CD4-positive, alpha-beta T cell treated with Interleukin-21 for 1 hour (primary cell): ENCODE measurements around the gene GXYLT2.
"Not testable (repeated sequence)": the region's sequence is repeated elsewhere in the genome, so short reads cannot be mapped to it uniquely, and the experiment has no call there.

ENCODE experiments used
- DNase-seq: peaks from one replicate; pipeline ENCODE4 v3.0.0-alpha.2; 2020

GXYLT2 gene

GRCh38 chr3:72894976-72895552 lies 7.2 kb downstream of the GXYLT2 start:
- DNase-seq, result no peak

- no peak for DNase-seq
These were observed 9.3 kb downstream of the GXYLT2 start for GRCh38 chr3:72896996-72897757.

- no peak for DNase-seq
These were observed 9.8 kb downstream of the GXYLT2 start for GRCh38 chr3:72897758-72898007.

- DNase-seq, result no peak
These were observed 11.5 kb downstream of the GXYLT2 start for GRCh38 chr3:72899349-72899765.

- DNase-seq, result no peak
These were observed 12.2 kb downstream of the GXYLT2 start for GRCh38 chr3:72900048-72900447.

GRCh38 chr3:72901840-72902239 lies 14.0 kb downstream of the GXYLT2 start:
- DNase-seq, result no peak

- DNase-seq, result no peak
These were observed 15.2 kb downstream of the GXYLT2 start for GRCh38 chr3:72903004-72903403.

GRCh38 chr3:72904163-72904562 lies 16.3 kb downstream of the GXYLT2 start:
- no peak for DNase-seq

GRCh38 chr3:72906154-72906553 lies 18.3 kb downstream of the GXYLT2 start:
- no peak for DNase-seq

GRCh38 chr3:72907131-72907711 lies 19.4 kb downstream of the GXYLT2 start:
- DNase-seq, result no peak

- DNase-seq, result no peak
These were observed 20.1 kb downstream of the GXYLT2 start for GRCh38 chr3:72907731-72908620.

- DNase-seq, result no peak
These were observed 21.7 kb downstream of the GXYLT2 start for GRCh38 chr3:72909591-72909990.

- no peak for DNase-seq
These were observed 24.7 kb downstream of the GXYLT2 start for GRCh38 chr3:72912532-72912931.

- no peak for DNase-seq
These were observed 26.5 kb downstream of the GXYLT2 start for GRCh38 chr3:72914383-72914782.

GRCh38 chr3:72916250-72916649 lies 28.4 kb downstream of the GXYLT2 start:
- no peak for DNase-seq

GRCh38 chr3:72919520-72919919 lies 31.7 kb downstream of the GXYLT2 start:
- no peak for DNase-seq

- no peak for DNase-seq
These were observed 36.2 kb downstream of the GXYLT2 start for GRCh38 chr3:72924055-72924454.

- not testable (repeated sequence) for DNase-seq
These were observed 41.2 kb downstream of the GXYLT2 start for GRCh38 chr3:72928781-72929735.

- DNase-seq, result no peak
These were observed 42.9 kb downstream of the GXYLT2 start for GRCh38 chr3:72930754-72931153.

GRCh38 chr3:72932416-72932815 lies 44.6 kb downstream of the GXYLT2 start:
- no peak for DNase-seq

GRCh38 chr3:72938471-72939265 lies 50.8 kb downstream of the GXYLT2 start:
- peak; percentile 66 for DNase-seq

GRCh38 chr3:72941245-72941644 lies 53.4 kb downstream of the GXYLT2 start:
- DNase-seq, result no peak
